OCI-LY1 (cell line): Measurements from ENCODE around the gene TGFBRAP1.
"Not testable (repeated sequence)": the region's sequence is repeated elsewhere in the genome, so short reads cannot be mapped to it uniquely, and the experiment has no call there.

Experiments
- EZH2 ChIP-seq: fragments of 200-600 bp; sonication (generic), shearing (Covaris generic); IDR thresholded peaks from 2 replicates; pipeline ENCODE4 v1.8.0; 2017; ENCODE audit warnings: borderline replicate concordance, mixed run types, mild to moderate bottlenecking, antibody characterized with exemption, low read length, moderate library complexity, mixed read lengths
- TF ChIP-seq, protein P1 (sequence below): fragments of 200-600 bp; sonication (generic), shearing (Covaris generic); IDR thresholded peaks from 2 replicates; pipeline ENCODE4 v1.5.1; 2017; ENCODE audit warnings: mild to moderate bottlenecking, antibody characterized with exemption, low read length, moderate library complexity, mixed read lengths

- TF ChIP-seq, protein P1, sequence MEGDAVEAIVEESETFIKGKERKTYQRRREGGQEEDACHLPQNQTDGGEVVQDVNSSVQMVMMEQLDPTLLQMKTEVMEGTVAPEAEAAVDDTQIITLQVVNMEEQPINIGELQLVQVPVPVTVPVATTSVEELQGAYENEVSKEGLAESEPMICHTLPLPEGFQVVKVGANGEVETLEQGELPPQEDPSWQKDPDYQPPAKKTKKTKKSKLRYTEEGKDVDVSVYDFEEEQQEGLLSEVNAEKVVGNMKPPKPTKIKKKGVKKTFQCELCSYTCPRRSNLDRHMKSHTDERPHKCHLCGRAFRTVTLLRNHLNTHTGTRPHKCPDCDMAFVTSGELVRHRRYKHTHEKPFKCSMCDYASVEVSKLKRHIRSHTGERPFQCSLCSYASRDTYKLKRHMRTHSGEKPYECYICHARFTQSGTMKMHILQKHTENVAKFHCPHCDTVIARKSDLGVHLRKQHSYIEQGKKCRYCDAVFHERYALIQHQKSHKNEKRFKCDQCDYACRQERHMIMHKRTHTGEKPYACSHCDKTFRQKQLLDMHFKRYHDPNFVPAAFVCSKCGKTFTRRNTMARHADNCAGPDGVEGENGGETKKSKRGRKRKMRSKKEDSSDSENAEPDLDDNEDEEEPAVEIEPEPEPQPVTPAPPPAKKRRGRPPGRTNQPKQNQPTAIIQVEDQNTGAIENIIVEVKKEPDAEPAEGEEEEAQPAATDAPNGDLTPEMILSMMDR = not testable (repeated sequence)
- not testable (repeated sequence) for TF ChIP-seq EZH2
Measured at GRCh38 chr2:105327271-105327670, 2.3 kb downstream of the TGFBRAP1 start.
